ENCODE results near the gene SPSB2.

- TF ChIP-seq CTCF (IDR thresholded peaks at IDR 0.05) (no peak), EP300 (IDR thresholded peaks at IDR 0.05) (no peak), POLR2A (IDR thresholded peaks at IDR 0.05) (no peak)
These were observed 14.3 kb downstream of the SPSB2 start for GRCh38 chr12:6858799-6859198.

All from suprapubic skin (tissue), 3 donors.